HG02852 (cell line): ENCODE results near the gene EZH2.

Source experiments
- ATAC-seq: cut with Tn5 transposase; IDR thresholded peaks from one replicate; pipeline ENCODE4 v1.9.1; 2021; ENCODE audit warnings: mild to moderate bottlenecking, moderate library complexity; ENCODE audit not compliant: unreplicated experiment

EZH2 gene

DNA sequence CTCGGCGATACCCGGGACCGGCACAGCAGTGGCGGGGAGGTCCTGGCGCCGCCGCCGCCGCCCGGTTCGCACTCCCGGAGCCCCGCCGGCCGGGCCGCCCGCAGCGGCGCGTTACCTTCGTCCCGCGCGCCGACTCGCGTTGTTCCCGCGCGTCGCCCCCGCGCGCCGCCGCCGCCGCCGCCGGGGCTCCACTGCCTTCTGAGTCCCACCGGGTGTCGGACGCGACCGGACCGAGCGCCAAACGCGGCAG, at the start of gene EZH2:
Gene EZH2, minus strand, starts transcription at position 243 of the 250 bp plus-strand sequence. CDS start 36,993 bp downstream, outside the sequence.
- ATAC-seq: no peak

DNA sequence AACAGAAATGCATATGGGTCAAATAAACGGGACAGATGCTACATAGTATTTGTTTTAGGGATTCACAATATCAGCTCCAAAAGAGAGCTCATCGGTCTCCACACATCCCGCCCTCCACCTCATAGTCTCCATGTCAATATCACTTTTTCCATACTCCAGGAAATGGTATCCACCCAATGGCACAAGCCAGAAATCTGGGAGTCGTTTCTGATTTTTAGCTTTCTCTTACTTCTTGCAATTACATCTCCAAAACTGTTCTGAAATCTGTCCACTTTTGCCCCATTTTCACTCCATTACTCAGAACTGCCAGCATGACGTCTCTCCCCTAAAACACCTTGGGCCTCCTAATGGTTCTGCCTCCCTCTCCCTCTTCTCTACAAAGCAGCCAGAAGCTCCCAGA, 47.4 kb upstream of the EZH2 start:
- no peak for ATAC-seq

DNA sequence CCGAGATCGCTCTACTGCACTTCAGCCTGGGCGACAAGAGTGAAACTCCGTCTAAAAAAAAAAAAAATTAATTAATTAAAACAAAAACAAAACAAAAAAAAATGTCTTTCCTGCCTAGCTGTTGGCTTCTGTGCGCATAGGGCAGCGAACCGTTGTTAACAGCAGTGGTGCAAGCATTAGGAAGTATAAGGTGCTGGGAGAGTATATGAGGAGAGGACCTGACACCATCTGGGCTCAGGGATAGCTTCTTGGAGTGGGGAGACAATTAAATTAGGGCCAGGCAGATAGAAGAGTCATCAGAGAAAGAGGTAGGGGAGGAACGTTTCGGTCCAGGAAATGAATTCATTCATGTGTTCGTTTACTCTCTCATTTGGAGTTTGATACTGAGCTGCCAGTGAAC, 46.2 kb upstream of the EZH2 start:
- ATAC-seq: no peak

DNA sequence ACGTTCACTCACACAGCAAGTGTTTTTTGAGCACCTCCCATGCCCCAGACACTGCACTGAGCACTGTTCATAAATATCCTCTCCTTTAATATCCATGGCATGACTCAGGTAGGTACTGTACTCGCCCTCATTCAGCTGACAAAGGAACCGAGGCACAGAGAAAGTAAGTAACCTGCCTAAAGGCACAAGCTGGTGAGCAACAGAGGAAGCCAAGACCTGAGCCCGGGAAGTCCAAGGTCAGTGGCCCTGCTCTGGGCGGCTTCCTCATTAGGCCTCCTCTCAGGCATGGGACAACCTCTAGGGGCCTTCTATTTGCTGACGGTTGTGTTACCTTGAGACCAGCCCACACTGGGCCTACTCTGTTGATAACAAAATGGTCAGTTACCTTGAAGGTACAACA, 45.1 kb upstream of the EZH2 start:
- ATAC-seq: no peak

DNA sequence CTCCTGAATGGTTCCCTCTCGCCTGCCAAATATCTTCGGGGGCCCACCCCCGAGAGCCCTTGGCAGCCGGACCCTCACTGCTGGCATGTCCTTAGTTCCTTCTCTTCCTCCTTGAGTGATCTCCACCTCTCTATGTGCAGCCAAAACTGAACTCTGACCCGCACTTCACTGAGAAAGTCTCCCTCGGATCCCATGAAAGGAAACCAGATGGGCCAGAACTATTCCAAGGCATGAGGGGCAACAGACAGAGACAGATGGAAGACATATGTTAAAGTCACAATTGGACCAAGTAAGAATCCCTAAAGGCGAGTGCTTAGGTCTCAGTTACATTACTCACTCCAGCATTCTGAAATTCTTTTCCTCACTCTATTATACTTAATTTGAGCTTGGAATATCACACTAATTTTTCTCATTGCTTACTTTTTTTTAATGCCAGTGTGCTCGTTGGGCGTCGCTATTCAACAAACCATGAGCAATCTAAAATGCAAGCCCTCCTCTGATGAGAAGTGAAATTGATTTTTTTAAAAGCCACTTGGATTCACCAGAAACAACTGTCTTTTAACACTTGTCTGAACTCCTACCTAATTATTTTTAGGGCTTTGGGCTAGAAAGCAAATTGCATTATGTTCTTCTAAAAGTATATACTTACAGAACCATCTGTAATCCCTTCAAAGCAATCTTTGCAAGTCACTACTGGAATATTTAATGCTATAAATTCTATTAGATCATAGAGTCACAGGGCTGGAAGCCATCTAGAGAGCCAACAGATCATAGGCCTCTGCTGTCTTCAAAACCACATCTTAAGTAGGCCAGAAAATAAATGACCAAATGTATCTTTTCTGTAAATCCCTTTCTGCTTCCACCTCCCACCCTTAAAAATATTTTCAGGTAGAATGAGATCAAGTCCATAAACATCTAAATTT, 43.3 kb upstream of the EZH2 start:
- ATAC-seq: peak; percentile 9

DNA sequence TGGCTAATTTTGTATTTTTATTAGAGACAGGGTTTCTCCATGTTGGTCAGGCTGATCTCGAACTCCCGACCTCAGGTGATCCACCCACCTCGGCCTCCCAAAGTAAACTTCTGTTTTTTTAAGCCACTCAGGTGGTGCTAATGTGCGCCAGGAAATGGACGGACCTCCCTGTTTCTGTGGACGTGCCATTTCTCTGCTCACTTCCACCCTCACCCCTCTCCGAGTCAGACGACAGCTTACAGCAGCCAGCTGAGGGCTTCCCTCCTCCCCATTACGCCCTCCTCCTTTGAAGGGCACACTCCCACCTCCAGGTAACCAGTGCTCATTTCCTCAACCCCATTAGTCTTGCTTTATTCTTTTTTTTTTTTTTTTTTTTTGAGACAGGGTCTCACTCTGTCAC, 41.7 kb upstream of the EZH2 start:
- no peak for ATAC-seq

DNA sequence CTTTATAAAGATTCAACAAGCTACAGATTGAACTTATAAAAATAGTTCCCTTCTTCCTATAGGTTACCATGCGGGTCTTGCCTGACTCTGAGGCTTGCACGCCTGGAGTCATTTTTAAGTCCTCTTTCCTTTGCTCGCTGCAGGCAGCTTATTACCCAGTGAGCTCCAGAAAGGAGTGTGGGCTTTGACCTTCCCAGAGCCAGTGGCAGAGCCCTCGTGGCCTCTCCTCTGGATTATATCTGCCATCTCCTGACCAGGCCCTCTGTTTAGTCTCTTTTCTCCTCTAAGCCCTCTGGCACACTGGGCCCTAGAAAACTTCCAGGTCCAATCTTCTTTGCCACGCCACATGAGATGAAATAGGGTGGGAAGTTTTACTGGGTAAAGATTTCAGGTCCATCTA, 39.9 kb upstream of the EZH2 start:
- no peak for ATAC-seq

DNA sequence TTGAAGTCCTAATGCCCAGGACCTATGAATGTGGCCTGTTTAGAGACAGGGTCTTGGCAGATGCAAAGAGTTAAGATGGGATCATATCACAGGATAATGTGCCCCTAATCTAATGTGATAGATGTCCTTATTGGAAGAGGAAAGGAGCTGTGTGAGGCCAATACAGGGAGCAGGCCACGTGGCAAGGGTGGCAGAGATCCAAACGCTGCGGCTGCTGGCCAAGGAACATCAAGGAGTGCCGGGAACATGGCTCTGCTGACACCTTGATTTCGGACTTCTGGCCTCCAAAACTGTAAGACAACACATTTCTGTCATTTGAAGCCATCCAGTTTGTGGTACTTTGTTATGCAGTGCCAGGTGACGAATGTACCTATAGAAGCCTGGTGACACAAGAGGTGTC, 37.7 kb upstream of the EZH2 start:
- ATAC-seq: no peak

DNA sequence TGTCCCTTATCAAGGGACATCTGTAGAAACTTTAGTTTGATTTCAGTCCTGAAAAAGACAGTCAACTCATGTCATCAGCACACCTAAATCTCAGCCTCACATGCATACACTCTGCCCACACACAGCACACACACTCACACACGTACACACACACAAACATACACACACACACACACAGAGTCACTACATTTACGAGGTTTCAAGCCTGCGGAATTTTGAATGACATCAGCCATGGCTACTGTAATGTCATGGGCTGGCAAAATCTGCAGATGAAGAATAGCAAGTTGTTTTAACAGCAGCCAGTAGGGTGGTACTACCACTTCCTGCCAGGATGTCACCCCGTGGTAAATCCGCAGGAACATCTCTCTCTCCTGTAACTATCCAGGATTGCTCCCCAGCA, 37.1 kb upstream of the EZH2 start:
- no peak for ATAC-seq

DNA sequence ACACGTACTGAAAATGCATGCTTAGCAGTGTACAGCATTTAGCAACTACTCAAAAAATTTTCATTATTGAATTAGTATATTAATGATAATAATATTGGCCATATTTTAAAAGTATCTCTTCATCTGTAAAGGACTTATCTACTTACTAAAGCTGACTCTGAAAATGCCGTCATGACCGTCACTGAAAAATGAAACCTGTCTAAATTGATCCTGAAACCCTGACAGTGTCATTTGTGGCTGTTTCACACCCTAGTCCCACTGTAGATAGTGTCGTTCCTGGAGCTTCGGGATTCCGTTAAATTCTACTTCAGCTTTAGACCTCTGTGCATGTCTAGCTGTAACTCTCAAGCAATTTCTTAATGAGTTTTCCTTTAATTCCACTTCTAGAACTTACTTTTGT, 35.8 kb upstream of the EZH2 start:
- peak; percentile 83 for ATAC-seq

DNA sequence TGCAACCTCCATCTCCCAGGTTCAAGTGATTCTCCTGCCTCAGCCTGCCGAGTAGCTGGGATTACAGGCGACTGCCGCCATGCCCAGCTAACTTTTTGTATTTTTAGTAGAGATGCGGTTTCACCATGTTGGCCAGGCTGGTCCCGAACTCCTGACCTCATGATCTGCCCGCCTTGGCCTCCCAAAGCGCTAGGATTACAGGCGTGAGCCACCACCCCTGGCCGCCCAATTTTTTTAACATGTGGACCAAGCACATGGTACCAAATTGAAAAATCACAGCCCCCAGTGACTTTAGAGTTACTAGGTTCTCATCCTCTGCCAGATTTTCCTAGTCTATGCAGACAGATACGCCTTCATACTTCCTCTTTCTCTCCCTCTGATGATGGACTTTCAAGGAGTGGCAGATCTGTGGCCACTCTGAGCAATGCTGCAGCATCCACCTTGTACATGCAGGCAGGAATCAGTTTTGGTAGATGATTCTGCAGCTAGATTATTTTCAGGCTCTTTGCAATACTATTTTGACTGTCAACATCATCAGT, 34.0 kb upstream of the EZH2 start:
- no peak for ATAC-seq

DNA sequence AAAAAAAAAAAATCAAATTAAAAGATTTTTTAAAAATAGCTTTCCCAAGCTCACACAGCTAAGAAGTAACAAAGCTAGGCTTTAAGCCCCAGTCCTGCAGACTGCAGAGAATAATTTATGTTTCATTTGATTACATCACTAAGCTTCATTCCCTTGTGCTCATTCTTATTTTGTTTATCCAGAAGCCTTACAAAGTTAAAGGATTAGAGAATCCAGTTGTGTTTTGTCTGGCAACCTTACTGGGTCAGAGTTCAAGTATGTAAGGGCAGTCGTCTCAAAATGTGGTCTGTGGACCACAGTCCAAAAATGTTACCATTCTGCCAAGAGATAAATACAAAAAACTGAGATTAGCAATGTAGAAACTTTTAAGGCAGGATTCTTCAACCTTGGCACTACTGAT, 32.1 kb upstream of the EZH2 start:
- no peak for ATAC-seq

DNA sequence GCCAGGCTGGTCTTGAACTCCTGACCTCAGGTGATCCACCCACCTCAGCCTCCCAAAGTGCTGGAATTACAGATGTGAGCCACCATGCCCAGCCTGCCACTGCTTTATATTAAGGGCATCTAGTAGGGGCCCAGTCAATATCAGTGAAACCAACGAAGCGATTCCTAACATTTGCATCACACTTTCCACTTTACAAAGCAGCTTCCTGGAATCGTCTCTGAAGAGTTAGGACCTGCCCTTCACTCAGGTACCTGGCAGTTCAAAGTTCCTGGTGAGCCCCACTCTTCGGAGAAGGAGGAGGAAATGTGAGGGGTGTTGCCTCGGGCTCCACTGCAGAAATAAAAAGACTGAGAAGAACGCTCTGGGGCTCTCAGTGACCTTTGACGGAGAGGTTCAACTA, 31.1 kb upstream of the EZH2 start:
- no peak for ATAC-seq

DNA sequence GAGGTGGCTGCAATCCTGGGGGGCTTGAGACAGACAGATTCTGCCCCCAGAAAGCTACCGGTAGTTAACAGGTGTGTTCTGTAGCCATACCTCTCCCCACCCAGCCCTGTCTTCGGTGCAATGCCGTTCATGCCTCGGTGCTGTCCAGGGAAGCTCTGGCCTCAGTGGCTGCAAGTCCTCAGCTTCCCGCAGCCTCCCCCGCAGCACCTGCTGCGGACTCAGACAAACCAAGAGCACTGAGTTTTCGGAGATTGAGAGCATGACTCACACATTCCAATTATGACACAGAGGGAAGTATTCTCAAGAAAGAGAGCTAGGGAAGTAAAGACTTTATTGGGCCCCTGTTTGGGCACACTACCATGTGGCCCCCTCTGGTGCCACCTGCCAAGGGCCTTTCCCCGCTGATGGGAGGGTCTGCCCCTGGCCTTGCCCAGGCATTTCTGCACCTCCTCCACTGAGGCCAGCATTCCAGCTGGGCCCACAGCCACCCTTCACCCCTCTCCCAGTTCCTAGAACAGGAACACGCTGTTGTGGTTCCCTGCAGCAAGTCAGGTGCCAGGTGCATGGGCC, 30.2 kb upstream of the EZH2 start:
- peak; percentile 67 for ATAC-seq

DNA sequence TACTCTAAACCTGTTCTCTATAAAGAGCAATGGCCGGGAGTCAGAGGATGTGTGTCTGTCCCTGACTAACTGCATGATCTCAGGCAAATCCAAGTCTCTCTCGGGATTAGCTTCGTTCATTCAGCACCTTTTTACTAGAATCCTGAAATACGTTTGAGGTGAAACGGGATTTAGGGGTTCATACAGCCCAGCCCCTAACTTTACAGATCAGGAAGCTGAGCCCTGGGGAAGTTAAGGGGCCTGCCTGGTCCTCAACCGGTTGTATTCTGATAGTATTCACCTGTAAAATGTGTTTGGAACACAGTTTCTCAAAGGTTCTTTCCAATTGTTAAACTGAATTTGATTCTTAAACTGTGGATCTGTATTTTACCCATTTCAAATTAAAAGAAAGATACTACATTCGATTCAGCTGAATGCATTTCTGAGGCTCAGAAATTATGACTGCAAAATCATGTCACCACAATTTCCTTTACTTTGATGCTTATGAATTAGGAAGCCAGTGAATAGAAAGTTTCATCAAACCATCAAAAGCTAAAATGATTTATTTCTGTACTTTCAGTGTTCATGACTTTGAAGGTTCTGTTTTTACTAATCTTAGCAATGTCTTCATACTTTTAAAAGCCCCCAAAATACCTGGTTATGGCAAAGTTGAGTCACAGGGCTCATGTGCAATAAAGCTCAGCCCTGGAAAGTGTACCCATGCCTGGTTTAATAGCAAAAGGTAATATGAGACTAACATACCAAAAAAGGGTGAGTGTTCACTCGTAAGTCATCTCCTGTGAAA, 28.9 kb upstream of the EZH2 start:
- peak; percentile 67 for ATAC-seq

DNA sequence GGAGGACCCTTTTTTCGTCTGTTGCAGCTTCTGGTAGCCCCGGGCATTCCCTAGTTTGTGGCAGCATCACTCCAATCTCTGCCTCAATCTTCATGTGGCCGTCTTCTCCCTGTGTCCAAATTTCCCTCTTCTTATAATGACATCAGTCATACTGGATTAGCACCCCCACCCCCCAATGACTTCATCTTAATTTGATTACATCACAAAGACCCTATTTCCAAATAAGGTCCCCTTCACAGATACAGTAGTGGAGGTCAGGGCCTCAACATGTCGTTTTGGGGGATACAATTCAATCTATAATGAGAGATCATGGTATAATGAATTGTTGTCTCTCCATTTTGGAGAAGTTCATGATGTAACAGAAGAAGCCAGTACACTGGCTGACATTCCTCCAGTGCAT, 28.1 kb upstream of the EZH2 start:
- ATAC-seq: no peak

DNA sequence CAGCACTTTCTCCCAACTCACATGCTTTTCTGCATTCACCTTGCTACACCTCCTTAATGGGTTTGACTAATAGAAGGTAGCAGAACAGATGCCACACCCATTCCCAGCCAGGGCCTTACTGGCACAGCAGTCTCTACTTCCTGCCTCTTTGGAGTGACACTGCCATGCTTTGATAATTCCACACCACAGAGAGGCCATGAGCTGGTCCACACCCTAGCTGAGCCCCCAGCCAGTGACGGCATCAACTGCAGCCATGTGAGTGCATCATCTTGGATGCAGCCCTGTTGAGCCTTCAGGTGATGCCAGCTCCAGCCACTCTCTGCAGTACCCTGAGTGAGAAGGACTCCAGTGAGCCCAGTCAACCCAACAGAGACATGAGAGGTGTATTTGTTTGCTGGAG, 27.5 kb upstream of the EZH2 start:
- ATAC-seq: no peak

DNA sequence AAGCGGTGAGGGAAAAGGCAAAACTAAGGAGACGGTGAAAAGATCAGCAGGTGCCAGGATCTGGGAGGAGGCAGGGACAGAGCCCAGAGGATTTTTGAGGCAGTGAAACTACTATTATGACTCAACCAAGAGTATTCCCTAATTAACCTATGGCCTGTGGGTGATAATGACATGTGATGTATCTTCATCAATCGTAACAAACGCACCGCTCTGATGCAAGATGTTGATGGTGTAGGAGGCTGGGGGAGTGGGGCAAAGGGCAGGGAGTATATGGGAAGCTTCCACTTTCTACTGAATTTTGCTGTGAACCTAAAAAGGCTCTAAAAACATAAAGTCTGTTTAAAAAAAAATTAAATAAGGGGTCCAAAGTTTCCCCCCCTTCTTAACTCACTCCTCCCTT, 25.5 kb upstream of the EZH2 start:
- ATAC-seq: no peak

DNA sequence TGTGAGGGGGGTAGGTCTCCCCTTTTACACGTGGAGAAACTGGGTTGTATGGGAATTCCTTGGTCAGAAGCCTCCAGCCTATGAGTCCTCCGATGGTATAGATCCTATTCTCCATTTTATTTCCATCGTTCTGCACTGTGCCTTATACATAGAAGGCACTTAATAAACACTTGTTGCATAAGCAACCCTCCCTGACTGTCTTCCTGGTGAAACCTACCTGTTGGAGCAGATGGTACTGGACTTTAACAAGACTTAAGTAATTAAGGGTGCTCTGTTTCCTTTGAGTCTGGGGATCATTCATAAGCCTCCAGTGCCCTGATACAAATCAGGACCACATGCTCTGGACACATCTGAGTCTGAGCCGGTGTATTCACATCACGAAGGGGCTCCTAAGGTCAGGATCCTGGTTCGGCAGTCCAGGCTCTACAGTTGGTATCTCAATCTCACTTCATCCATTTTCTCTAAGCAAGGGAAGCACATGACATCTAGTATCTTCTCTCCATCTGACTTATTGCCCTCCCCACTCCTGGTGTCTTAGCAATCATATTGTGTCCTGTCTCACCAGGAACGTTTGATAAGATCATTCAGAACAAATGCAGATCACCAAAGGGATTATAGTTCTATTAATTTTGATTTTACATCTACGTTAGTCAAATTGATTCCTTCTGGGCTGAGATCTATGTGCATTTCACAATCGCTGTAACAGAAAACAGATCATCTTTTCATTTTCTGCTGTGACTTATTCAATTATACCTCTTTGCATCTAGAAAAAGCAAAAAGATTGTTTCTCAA, 22.8 kb upstream of the EZH2 start:
- ATAC-seq: no peak

DNA sequence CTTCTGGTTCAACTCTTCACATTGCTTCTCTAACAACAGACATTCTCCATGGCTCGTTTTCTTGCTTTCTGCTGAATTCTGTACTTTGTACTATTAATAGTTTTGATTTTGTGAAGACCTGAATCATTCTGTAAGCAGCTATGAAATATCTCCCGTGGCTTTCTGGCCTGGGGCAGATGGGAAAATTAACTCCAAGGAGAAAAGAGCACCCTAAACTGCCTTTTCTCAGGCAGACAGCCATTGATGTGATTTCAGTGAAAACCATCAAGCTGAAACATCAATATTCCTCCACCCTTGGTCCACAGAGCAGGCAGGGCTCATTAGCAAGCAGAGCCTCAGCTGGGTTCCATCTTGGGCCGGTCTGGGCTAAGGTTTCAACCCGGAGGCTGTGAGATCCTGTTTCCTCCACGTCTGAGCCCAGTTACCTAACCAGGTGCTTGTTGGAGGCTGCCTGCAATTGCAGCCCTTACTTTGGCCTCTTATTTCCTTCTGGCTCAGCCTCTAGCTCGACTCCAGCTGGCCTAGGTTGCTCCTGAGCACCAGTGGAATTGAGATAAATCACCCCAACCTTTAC, 21.1 kb upstream of the EZH2 start:
- no peak for ATAC-seq

DNA sequence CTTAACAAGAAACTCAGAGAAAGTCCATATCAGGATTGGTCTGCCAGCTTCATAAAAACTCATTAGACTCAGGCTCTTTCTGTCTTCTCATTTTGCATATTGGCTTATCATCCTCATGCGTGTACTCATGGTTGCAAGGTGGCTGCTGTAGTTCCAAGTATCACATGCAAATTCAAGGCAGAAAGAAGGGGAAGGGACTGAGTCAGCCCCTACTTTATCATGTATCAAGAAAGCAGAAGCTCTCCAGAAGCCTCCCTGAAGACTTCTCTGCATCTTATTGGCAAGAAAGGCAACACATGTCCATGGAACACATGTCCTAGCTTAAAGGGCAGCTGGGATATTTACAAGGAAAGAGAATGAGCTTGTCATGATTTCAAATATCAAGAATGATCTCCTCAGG, 19.4 kb upstream of the EZH2 start:
- no peak for ATAC-seq
